Fibroblast of villous mesenchyme (primary cell): ENCODE data around the gene CRHR2. TPM values are rescaled to one million over a fixed set of nuclear protein-coding genes. Genes with fewer than 3 reads are reported as not detected.

ENCODE experiments used
- DNase-seq: peaks from one replicate; pipeline ENCODE4 v3.0.0-alpha.2; 2010; ENCODE audit warnings: low read depth
- H3K4me3 ChIP-seq: 2 replicates; pipeline ENCODE4 v1.5.1; 2011; ENCODE audit warnings: low read depth, mild to moderate bottlenecking, low read length
- CTCF ChIP-seq: IDR thresholded peaks from 2 replicates; pipeline ENCODE4 v1.5.1; 2012; ENCODE audit warnings: low read depth, mild to moderate bottlenecking, low read length; ENCODE audit not compliant: insufficient read depth
- total RNA-seq: library from RNA; depleted of rRNA; stranded (reverse); fragments of >200 nt; gene quantifications from 2 replicates; pipeline ENCODE4 v1.2.3, GENCODE V29; 2012

Gene CRHR2
- total RNA-seq, 1 donor: not detected

GRCh38 chr7:30634193-30634626 lies 48.0 kb downstream of the CRHR2 start:
- TF ChIP-seq CTCF: no peak
- H3K4me3 ChIP-seq: no peak overlapping the region
- peak; percentile 48 for DNase-seq

GRCh38 chr7:30633223-30633622 lies 49.0 kb downstream of the CRHR2 start:
- no peak for TF ChIP-seq CTCF
- no peak overlapping the region for H3K4me3 ChIP-seq
- DNase-seq: no peak

GRCh38 chr7:30630986-30631385 lies 51.3 kb downstream of the CRHR2 start:
- H3K4me3 ChIP-seq: no peak overlapping the region
- no peak for DNase-seq
- TF ChIP-seq CTCF: no peak

GRCh38 chr7:30627026-30627425 lies 55.2 kb downstream of the CRHR2 start:
- no peak overlapping the region for H3K4me3 ChIP-seq
- TF ChIP-seq CTCF: no peak
- no peak for DNase-seq

GRCh38 chr7:30625283-30625682 lies 57.0 kb downstream of the CRHR2 start:
- H3K4me3 ChIP-seq: no peak overlapping the region
- no peak for DNase-seq
- TF ChIP-seq CTCF: no peak

GRCh38 chr7:30618961-30619360 lies 63.3 kb downstream of the CRHR2 start:
- H3K4me3 ChIP-seq: no peak overlapping the region

More at GRCh38 chr7:30618961-30619360, 63.3 kb downstream of the CRHR2 start:
- peak; percentile 63 for DNase-seq
- no peak for TF ChIP-seq CTCF
